Measurements from ENCODE around the gene CA9. TPM values are rescaled to one million over a fixed set of nuclear protein-coding genes. Genes with fewer than 3 reads are reported as not detected.

CA9 gene
- total RNA-seq, 2 experiments from 2014 or later, result 0.38 to 0.52 TPM

- no peak for DNase-seq
- H3K4me3 Mint-ChIP-seq, result no peak overlapping the region
- H3K27ac Mint-ChIP-seq, result no peak overlapping the region
- H3K4me1 Mint-ChIP-seq (ENCODE audit: low read depth), result peaks cover 1% of the 10 kb centered on the region
- CTCF ChIA-PET, result interaction anchor here (1.3 to 6.0 kb wide), 2 partner anchors 10 to 29 kb away, joined by 8 to 68 read pairs; partner anchors contain the start of genes CREB3, TLN1 and TPM2
- intact Hi-C loops (cut with micrococcal nuclease), result no loop called here
- H3K36me3 Mint-ChIP-seq (ENCODE audit: low read depth), result peaks cover 30% of the 10 kb centered on the region
- no peaks in the 10 kb centered on the region for H3K9me3 Mint-ChIP-seq
- no peaks in the 10 kb centered on the region for H3K27me3 Mint-ChIP-seq (ENCODE audit: low read depth)
Measured at GRCh38 chr9:35700031-35700430, 26.3 kb downstream of the CA9 start.

- intact Hi-C loops (cut with micrococcal nuclease), result no loop called here
- Mint-ChIP-seq H3K4me1 (ENCODE audit: low read depth) (peaks cover 1% of the 10 kb centered on the region), H3K4me3 (no peak overlapping the region), H3K36me3 (ENCODE audit: low read depth) (peaks cover 34% of the 10 kb centered on the region), H3K9me3 (no peaks in the 10 kb centered on the region), H3K27me3 (ENCODE audit: low read depth) (no peaks in the 10 kb centered on the region), H3K27ac (no peak overlapping the region)
- DNase-seq, result no peak
- CTCF ChIA-PET, result interaction anchor here (0.6 to 1.3 kb wide), 6 partner anchors 9 to 360 kb away, joined by 3 to 8 read pairs (median 3); partner anchors contain the start of gene TPM2
Measured at GRCh38 chr9:35700942-35701341, 27.2 kb downstream of the CA9 start.

GRCh38 chr9:35702696-35703095 is 29.0 kb downstream of the CA9 start:
- no peaks in the 10 kb centered on the region for H3K27me3 Mint-ChIP-seq (ENCODE audit: low read depth)
- intact Hi-C loops (cut with micrococcal nuclease), result no loop called here
- no peaks in the 10 kb centered on the region for H3K4me1 Mint-ChIP-seq (ENCODE audit: low read depth)
- H3K27ac Mint-ChIP-seq, result no peak overlapping the region
- H3K36me3 Mint-ChIP-seq (ENCODE audit: low read depth), result peaks cover 39% of the 10 kb centered on the region
- H3K4me3 Mint-ChIP-seq, result no peak overlapping the region
- CTCF ChIA-PET, result interaction anchor here (0.9 kb wide), 1 partner anchor 16 kb away, joined by 3 read pairs; no protein-coding TSS in a partner anchor
- no peak for DNase-seq
- no peaks in the 10 kb centered on the region for H3K9me3 Mint-ChIP-seq

- Mint-ChIP-seq H3K27ac (no peak overlapping the region), H3K4me1 (ENCODE audit: low read depth) (no peaks in the 10 kb centered on the region), H3K27me3 (ENCODE audit: low read depth) (no peaks in the 10 kb centered on the region), H3K36me3 (ENCODE audit: low read depth) (peaks cover 44% of the 10 kb centered on the region), H3K9me3 (no peaks in the 10 kb centered on the region), H3K4me3 (no peak overlapping the region)
- CTCF ChIA-PET, result interaction anchor here (0.9 to 4.9 kb wide), 2 partner anchors 8 to 14 kb away, joined by 3 to 30 read pairs; no protein-coding TSS in a partner anchor
- intact Hi-C loops (cut with micrococcal nuclease), result no loop called here
- DNase-seq, result no peak
Measured at GRCh38 chr9:35703906-35704672, 30.4 kb downstream of the CA9 start.

GRCh38 chr9:35705372-35705771 is 31.6 kb downstream of the CA9 start:
- no peaks in the 10 kb centered on the region for H3K9me3 Mint-ChIP-seq
- no peak overlapping the region for H3K4me3 Mint-ChIP-seq
- intact Hi-C loops (cut with micrococcal nuclease), result no loop called here
- CTCF ChIA-PET, result interaction anchor here (4.9 kb wide), 1 partner anchor 10 kb away, joined by 30 read pairs; no protein-coding TSS in a partner anchor
- no peaks in the 10 kb centered on the region for H3K4me1 Mint-ChIP-seq (ENCODE audit: low read depth)
- H3K27ac Mint-ChIP-seq, result no peak overlapping the region
- DNase-seq, result no peak
- peaks cover 50% of the 10 kb centered on the region for H3K36me3 Mint-ChIP-seq (ENCODE audit: low read depth)
- no peaks in the 10 kb centered on the region for H3K27me3 Mint-ChIP-seq (ENCODE audit: low read depth)

GRCh38 chr9:35705836-35706430 is 32.2 kb downstream of the CA9 start:
- DNase-seq, result no peak
- Mint-ChIP-seq H3K9me3 (no peaks in the 10 kb centered on the region), H3K36me3 (ENCODE audit: low read depth) (peaks cover 55% of the 10 kb centered on the region), H3K4me3 (no peak overlapping the region), H3K4me1 (ENCODE audit: low read depth) (no peaks in the 10 kb centered on the region), H3K27me3 (ENCODE audit: low read depth) (no peaks in the 10 kb centered on the region), H3K27ac (no peak overlapping the region)
- CTCF ChIA-PET, result interaction anchor here (1.2 to 4.9 kb wide), 2 partner anchors 10 to 24 kb away, joined by 4 to 30 read pairs; no protein-coding TSS in a partner anchor
- intact Hi-C loops (cut with micrococcal nuclease), result no loop called here

- H3K27me3 Mint-ChIP-seq (ENCODE audit: low read depth), result no peaks in the 10 kb centered on the region
- CTCF ChIA-PET, result interaction anchor here (1.0 to 4.9 kb wide), 4 partner anchors 11 to 90 kb away, joined by 3 to 30 read pairs (median 4); no protein-coding TSS in a partner anchor
- no peaks in the 10 kb centered on the region for H3K9me3 Mint-ChIP-seq
- no peak for DNase-seq
- H3K36me3 Mint-ChIP-seq (ENCODE audit: low read depth), result peaks cover 64% of the 10 kb centered on the region
- intact Hi-C loops (cut with micrococcal nuclease), result no loop called here
- peaks cover 2% of the 10 kb centered on the region for H3K4me1 Mint-ChIP-seq (ENCODE audit: low read depth)
- no peak overlapping the region for H3K4me3 Mint-ChIP-seq
- no peak overlapping the region for H3K27ac Mint-ChIP-seq
Measured at GRCh38 chr9:35706951-35707350, 33.2 kb downstream of the CA9 start.

GRCh38 chr9:35708146-35708545 is 34.4 kb downstream of the CA9 start:
- no peak for DNase-seq
- Mint-ChIP-seq H3K4me1 (ENCODE audit: low read depth) (peaks cover 2% of the 10 kb centered on the region), H3K9me3 (no peaks in the 10 kb centered on the region), H3K36me3 (ENCODE audit: low read depth) (peaks cover 64% of the 10 kb centered on the region), H3K4me3 (no peak overlapping the region), H3K27me3 (ENCODE audit: low read depth) (no peaks in the 10 kb centered on the region), H3K27ac (no peak overlapping the region)
- intact Hi-C loops (cut with micrococcal nuclease), result no loop called here
- CTCF ChIA-PET, result interaction anchor here (1.2 to 4.9 kb wide), 3 partner anchors 13 to 91 kb away, joined by 3 to 30 read pairs (median 4); no protein-coding TSS in a partner anchor

GRCh38 chr9:35710818-35711500 is 37.2 kb downstream of the CA9 start:
- intact Hi-C loops (cut with micrococcal nuclease), result no loop called here
- Mint-ChIP-seq H3K27me3 (ENCODE audit: low read depth) (no peaks in the 10 kb centered on the region), H3K36me3 (ENCODE audit: low read depth) (peaks cover 55% of the 10 kb centered on the region), H3K4me3 (no peak overlapping the region), H3K9me3 (no peaks in the 10 kb centered on the region), H3K27ac (no peak overlapping the region), H3K4me1 (ENCODE audit: low read depth) (peaks cover 2% of the 10 kb centered on the region)
- no peak for DNase-seq
- CTCF ChIA-PET, result interaction anchor here (1.2 to 7.5 kb wide), 5 partner anchors 16 to 171 kb away, joined by 3 to 53 read pairs (median 4); partner anchors contain the start of gene CCDC107

- Mint-ChIP-seq H3K9me3 (no peaks in the 10 kb centered on the region), H3K36me3 (ENCODE audit: low read depth) (peaks cover 59% of the 10 kb centered on the region), H3K27me3 (ENCODE audit: low read depth) (no peaks in the 10 kb centered on the region), H3K4me3 (no peak overlapping the region), H3K27ac (no peak overlapping the region), H3K4me1 (ENCODE audit: low read depth) (peaks cover 2% of the 10 kb centered on the region)
- CTCF ChIA-PET, result interaction anchor here (0.6 to 7.5 kb wide), 7 partner anchors 16 to 171 kb away, joined by 3 to 53 read pairs (median 3); no protein-coding TSS in a partner anchor
- intact Hi-C loops (cut with micrococcal nuclease), result no loop called here
- no peak for DNase-seq
Measured at GRCh38 chr9:35711501-35712428, 38.0 kb downstream of the CA9 start.

- no peaks in the 10 kb centered on the region for H3K27me3 Mint-ChIP-seq (ENCODE audit: low read depth)
- no peak overlapping the region for H3K27ac Mint-ChIP-seq
- CTCF ChIA-PET, result interaction anchor here (0.7 to 7.5 kb wide), 3 partner anchors 17 to 56 kb away, joined by 3 to 53 read pairs (median 3); no protein-coding TSS in a partner anchor
- peaks cover 2% of the 10 kb centered on the region for H3K4me1 Mint-ChIP-seq (ENCODE audit: low read depth)
- H3K4me3 Mint-ChIP-seq, result no peak overlapping the region
- intact Hi-C loops (cut with micrococcal nuclease), result no loop called here
- H3K36me3 Mint-ChIP-seq (ENCODE audit: low read depth), result peaks cover 52% of the 10 kb centered on the region
- H3K9me3 Mint-ChIP-seq, result no peaks in the 10 kb centered on the region
- no peak for DNase-seq
Measured at GRCh38 chr9:35712762-35713400, 39.2 kb downstream of the CA9 start.

Measured in activated naive CD4-positive, alpha-beta T cell treated with anti-CD3 and anti-CD28 coated beads for 36 hours (primary cell).